GM21717 (cell line): ENCODE measurements around the gene TBL1X.

Experiments used
- ATAC-seq: cut with Tn5 transposase; IDR thresholded peaks from one replicate; pipeline ENCODE4 v1.9.1; 2021; ENCODE audit warnings: mild to moderate bottlenecking, moderate library complexity; ENCODE audit not compliant: unreplicated experiment

The TBL1X gene

DNA sequence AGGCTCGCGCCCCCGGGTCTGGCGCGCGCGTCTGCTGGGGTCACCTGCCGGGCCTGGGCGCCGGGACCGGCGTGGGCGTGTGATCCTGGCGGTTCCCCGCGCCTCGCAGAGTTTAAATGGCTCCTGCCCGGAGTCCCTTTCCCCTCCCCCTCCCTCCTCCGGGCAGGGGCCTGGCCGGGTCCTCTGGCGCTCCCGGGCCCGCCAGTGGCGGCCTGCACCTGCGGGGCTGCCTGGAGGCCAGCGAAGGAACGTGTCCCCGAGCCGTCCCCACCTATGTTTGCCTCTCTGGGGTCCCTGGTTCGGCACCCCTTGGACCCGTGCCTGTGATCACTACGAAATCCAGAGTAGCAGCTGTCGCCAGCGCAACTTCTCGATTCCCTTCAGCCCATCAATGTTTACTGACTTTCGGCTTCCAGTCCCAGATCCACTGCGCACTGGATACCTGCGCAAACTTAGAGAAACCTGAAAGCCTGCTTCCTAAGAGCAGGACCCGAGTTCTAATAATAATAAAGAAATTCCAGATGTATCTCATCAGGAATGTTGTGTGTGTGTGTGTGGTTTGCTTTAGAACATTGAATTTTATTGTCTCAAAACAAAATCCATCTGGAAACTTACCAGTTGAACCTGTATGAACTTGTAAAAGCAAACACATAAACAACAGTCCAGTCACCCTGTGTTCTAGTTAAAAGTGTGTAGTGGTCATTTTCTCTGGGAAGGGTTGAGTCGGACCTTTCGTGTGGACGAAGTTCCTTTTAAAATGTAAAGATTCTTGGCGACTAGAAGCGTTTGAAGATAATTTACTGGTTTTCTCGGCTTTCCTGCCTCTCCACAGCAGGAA is 322.2 kb downstream of the TBL1X start:
- ATAC-seq = no peak

DNA sequence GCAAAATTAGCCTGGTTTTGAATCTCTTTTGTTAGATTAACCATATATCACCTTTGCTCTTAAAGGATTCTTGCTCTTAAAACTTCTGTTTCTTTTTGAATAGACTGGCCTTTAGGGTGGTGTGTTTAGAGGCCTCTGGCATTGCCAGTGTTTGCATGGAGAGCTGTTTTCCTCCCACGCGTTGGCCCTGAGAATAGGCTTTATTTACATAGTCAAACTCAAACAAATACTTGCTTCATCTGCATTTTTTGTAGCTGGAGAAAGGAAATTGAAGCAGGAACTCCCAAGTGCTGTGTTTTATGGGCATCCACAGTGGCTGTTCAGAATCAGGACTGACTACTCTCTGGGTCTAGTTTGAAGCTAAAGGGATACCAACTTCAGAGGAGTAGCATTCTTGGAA is 324.1 kb downstream of the TBL1X start:
- no peak for ATAC-seq

DNA sequence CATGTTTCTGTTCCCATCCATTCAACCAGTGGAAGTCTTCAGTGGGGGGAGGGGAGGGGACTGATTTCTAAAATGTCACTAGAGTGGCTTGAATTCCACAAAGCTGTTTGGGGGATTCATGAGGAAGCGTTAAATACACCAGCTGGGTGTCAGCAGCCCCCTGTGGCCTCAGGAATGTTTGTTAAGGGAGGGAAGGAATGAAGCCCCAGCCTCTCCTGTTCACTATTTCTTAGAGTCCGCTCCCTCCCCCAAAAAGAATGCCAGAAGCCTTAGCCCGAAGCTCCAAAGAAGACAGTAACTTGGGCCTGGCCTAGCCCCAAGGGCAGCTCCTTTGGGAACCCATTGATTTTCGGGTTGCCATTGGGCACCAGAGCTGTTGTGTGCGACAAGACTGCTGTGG is 324.7 kb downstream of the TBL1X start:
- ATAC-seq = no peak
